NOMO-1 treated with DMSO at 0.1 percent for 48 hours (cell line): ENCODE measurements around the gene CTH.
"Not testable (repeated sequence)": the region's sequence is repeated elsewhere in the genome, so short reads cannot be mapped to it uniquely, and the experiment has no call there.

Experiments used
- DNase-seq: peaks from one replicate; lab custom pipeline; 2025; ENCODE audit not compliant: unreplicated experiment; lab: John Stamatoyannopoulos, UW

The CTH gene

DNA sequence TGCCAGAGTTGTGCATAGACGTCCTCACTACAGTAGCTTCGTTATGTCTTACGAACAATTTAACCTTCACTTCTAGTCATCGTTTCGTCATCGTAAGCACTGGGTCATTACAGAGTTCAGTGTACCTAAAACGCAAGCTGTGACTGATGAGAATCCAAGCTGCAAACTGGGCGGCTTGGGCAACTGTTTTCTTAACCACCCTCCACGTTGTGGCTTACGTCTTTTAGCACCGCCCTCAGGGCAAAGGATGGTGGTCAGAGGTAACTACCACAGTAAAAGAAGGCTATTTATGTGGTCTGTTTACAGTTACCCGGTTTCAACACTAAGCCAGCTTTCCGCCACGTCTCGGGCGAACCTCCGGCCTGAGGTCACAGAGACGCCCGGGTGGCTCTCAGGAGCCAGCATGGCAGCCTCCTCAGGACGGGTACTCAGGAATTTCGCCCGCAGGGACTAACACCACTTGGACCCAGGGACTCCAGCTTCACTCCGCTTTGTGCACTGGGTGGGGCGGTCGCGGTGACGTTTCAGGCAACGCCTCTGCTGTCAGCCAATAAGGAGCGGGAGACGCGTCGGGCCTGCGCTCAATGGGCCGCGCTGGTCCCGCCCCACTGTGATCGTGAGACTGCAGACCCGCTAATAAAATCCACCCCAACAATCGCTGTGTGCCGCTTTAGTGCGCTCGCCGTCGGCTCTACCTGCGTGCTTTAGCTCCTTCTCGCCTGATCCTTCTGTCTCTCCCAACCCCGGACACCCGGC lies at the start of gene CTH:
Gene CTH (plus strand): TSS at position 665 of the 756 bp plus-strand sequence. CDS start 148 bp downstream, outside the sequence.
- DNase-seq, result peak; percentile 93

- DNase-seq, result no peak
Observed at GRCh38 chr1:70361727-70362398, 49.2 kb upstream of the CTH start.

DNA sequence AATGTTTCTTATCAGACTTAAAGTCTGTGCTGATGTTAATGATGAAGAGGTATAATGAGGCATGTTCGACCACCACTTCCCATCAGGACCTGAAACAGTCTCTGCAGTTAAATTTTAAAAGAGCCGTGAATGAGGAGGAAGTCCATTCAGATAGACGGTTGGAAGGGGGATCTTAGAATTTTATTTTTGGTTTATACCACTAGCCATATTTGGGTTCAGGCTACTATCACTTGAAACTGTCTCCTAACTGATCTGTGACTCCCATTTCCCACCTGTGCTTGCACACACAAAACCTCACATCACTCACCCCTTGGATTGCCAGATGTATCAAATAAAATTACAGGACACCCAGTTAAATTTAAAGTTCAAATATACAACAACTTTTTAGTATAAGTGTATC lies 46.6 kb upstream of the CTH start:
- no peak for DNase-seq

- not testable (repeated sequence) for DNase-seq
Observed at GRCh38 chr1:70366425-70366952, 44.6 kb upstream of the CTH start.

- not testable (repeated sequence) for DNase-seq
Observed at GRCh38 chr1:70366997-70367396, 44.1 kb upstream of the CTH start.

DNA sequence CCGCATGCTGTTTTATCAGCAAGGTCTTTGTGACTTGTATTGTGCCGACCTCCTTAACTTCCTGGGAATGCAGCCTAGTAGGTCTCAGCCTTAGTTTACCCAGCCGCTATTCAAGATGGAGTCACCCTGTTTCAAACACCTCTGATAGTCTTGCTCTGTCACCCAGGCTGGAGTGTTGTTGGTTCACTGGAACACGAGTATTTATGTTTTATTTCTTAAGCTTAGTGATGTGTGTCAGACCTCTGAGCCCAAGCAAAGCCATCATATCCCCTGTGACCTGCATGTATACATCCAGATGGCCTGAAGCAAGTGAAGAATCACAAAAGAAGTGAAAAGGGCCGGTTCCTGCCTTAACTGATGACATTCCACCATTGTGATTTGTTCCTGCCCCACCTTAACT lies 43.7 kb upstream of the CTH start:
- not testable (repeated sequence) for DNase-seq

GRCh38 chr1:70371586-70371985 lies 39.5 kb upstream of the CTH start:
- DNase-seq, result not testable (repeated sequence)

DNA sequence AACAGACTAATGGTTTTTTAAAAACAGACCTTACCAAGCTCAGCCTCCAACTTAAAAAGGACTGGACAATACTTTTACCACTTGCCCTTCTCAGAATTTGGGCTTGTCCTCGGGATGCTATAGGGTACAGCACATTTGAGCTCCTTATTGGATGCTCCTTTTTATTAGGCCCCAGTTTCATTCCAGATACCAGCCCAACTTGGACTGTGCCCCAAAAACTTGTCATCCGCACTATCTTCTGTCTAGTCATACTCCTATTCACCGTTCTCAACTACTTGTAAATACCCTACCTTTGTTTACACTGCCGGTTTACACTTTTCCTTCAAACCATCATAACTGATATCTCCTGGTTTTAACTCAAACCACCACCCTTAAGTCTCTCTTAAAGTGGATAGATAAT lies 38.6 kb upstream of the CTH start:
- DNase-seq, result no peak

GRCh38 chr1:70373580-70373979 lies 37.5 kb upstream of the CTH start:
- not testable (repeated sequence) for DNase-seq

DNA sequence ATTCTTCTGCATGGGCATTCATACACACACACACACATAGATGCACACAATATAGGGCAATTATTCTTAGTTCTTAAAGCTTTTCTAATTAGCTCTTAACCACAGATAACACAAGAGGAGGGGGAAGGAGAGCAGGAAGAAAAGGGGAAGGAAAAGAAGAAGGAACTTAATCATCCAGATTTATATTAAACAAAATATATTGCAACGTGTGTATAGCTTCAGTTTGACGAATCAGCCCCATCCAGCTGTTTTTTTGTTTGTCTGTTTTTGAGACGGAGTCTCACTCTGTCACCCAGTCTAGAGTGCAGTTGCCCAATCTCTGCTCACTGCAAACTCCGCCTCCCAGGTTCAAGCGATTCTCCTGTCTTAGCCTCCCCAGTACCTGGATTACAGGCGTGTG lies 34.9 kb upstream of the CTH start:
- peak; percentile 67 for DNase-seq

- peak; percentile 68 for DNase-seq
Observed at GRCh38 chr1:70382682-70383081, 28.4 kb upstream of the CTH start.

DNA sequence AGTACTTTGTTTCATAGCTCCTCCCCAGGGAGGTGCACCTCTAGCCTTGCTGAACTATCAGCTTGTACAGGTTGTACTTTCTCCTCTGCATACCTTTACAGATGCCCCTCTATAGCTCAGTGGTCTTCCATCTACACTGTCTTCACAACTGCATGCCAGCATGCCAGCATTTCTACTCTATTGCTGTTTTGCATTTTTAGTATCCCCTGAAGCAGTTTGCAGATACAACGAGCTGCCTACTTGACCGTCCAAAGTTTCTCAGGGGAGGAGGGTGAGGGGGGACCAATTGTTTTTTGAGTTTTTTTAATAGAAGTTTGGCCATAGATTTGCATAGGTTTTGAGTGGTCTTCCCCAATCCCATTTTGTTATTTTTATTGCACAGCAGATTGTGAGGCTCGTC lies 27.6 kb upstream of the CTH start:
- no peak for DNase-seq

DNA sequence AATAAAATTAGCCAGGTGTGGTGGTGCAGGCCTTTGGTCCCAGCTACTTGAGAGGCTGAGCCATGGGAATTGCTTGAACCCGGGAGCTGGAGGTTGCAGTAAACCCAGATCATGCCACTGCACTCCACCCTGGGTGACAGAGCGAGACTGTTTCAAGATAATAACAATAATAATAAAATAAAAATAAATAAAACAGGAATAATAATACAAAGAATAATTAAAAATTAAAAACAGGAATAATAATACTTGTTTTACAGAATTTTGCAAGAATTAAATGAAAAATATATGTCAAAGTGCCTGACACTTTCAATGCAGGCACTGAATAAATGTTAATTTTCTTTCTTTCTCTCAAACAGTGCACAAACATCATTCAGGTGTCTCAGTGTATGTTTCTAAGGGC lies 26.5 kb upstream of the CTH start:
- no peak for DNase-seq

- DNase-seq, result no peak
Observed at GRCh38 chr1:70385477-70385876, 25.6 kb upstream of the CTH start.

DNA sequence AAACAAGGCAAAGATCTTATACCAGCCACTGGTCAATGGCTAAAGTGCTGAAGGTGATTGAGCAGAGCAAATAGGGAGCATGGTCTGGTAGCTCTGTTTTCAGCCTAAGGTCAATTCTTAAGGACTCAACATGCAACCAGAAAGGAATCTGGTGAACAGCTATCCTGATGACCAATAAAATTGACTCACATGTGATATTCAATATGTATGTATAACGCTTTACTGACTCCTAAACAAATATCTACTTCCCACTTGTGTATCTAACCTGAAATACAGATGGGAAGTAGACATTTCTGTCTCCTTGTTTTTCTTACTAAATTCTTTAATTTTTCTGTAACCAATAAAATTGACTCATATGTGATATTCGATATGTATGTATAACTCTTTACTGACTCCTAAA lies 24.9 kb upstream of the CTH start:
- DNase-seq, result no peak

GRCh38 chr1:70387507-70387906 lies 23.6 kb upstream of the CTH start:
- DNase-seq, result no peak

- DNase-seq, result no peak
Observed at GRCh38 chr1:70392626-70393025, 18.4 kb upstream of the CTH start.

DNA sequence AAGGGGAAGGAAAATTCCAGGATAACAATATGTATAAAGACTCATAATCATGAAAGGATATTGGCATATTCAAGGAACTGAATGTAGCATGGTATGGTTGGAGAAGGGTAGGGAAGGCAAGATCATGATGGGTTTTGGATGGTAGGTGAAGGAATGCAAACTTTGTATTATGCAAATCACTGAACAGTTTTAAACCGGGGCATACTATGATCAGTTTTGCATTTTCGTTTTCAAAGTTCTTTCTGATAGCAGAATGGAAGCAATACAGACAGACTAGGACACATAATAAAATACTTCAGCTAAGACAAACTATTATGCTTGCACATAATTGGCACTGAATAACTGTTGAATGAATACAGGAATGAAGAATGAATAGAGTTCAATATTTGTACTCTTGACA lies 14.5 kb upstream of the CTH start:
- DNase-seq, result no peak

GRCh38 chr1:70397013-70397412 lies 14.1 kb upstream of the CTH start:
- no peak for DNase-seq

DNA sequence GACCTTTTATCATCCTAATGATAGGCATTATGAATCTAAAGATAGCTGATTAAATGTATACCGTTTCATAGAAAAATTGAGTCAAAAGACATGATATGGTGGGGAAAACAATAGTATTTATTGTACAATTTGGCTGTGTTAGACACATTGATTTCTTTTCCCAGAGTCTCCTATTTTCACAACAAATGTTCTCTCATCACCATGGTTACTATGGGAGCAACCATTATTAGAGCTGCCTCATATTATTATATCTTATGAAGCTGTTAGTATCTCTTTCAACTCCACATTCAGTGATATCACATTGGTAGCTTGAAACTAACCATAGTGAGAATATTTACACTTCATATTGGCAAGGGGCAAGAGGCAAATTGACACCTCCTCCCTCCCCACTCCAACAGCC lies 10.7 kb upstream of the CTH start:
- no peak for DNase-seq

- no peak for DNase-seq
Observed at GRCh38 chr1:70401974-70402373, 9.1 kb upstream of the CTH start.

- no peak for DNase-seq
Observed at GRCh38 chr1:70403759-70404158, 7.3 kb upstream of the CTH start.
